GM12874 (cell line): ENCODE results near the gene OR8B8.

Experiments
- TF ChIP-seq, protein P1 (sequence below): IDR thresholded peaks from 2 replicates; pipeline ENCODE4 v1.5.1; 2011; ENCODE audit warnings: low read depth, mild to moderate bottlenecking, control low read depth, low read length, moderate library complexity; ENCODE audit not compliant: insufficient read depth

OR8B8 gene

DNA sequence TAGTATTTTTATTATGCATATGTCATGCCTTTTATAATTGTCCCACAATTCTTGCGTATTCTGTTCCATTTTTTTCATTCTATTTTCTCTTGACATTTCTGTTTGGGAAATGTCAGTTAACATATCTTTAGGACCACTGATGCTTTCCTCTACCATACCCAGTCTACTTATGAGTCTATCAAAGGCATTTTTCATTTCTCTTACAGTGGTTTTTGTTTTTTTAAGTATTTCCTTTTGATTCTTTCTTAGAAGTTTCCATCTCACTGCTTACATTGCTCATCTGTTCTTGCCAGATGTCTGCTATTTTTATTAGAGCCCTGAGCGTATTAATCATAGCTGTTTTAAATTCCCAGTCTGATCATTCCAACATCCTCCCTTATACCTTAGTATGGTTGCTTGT is 29.3 kb upstream of the OR8B8 start:
- TF ChIP-seq, protein P1, sequence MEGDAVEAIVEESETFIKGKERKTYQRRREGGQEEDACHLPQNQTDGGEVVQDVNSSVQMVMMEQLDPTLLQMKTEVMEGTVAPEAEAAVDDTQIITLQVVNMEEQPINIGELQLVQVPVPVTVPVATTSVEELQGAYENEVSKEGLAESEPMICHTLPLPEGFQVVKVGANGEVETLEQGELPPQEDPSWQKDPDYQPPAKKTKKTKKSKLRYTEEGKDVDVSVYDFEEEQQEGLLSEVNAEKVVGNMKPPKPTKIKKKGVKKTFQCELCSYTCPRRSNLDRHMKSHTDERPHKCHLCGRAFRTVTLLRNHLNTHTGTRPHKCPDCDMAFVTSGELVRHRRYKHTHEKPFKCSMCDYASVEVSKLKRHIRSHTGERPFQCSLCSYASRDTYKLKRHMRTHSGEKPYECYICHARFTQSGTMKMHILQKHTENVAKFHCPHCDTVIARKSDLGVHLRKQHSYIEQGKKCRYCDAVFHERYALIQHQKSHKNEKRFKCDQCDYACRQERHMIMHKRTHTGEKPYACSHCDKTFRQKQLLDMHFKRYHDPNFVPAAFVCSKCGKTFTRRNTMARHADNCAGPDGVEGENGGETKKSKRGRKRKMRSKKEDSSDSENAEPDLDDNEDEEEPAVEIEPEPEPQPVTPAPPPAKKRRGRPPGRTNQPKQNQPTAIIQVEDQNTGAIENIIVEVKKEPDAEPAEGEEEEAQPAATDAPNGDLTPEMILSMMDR: no peak

DNA sequence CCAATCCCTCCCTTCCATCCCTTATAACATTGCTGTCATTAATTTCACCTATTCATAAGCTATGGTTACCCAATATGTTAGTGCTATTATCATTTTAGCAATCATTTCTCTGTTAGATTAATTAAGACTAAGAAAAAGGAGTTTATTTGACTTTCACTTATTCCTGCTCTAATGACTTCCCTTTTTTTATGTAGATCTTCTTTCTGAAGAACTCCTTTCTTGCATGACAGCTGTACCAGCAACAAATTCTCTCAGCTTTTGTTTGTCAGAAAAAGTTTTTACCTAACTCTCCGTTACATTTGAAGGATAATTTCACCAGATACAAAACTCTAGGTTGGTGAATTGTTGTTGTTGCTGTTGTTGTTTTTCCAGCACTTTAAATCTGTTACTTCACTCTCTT is 28.6 kb upstream of the OR8B8 start:
- TF ChIP-seq, protein P1: no peak

DNA sequence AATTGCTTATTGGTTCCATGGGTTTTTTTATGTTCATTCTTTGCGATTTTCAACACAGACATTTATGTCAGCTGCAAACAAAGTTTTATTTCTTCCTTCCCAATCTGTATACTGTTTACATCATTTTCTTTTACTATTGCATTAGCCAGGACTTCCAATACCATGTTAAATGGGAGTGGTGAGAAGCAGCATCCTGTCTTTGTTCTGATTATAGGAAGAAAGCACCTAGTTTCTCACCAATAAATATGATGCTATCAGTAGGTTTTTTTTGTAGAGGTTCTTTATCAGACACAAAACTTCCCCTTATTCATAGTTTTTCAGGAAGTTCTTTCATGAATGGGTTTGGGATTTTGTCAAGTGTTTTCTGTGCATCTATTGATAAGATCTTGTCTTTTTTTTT is 28.0 kb upstream of the OR8B8 start:
- TF ChIP-seq, protein P1: no peak

DNA sequence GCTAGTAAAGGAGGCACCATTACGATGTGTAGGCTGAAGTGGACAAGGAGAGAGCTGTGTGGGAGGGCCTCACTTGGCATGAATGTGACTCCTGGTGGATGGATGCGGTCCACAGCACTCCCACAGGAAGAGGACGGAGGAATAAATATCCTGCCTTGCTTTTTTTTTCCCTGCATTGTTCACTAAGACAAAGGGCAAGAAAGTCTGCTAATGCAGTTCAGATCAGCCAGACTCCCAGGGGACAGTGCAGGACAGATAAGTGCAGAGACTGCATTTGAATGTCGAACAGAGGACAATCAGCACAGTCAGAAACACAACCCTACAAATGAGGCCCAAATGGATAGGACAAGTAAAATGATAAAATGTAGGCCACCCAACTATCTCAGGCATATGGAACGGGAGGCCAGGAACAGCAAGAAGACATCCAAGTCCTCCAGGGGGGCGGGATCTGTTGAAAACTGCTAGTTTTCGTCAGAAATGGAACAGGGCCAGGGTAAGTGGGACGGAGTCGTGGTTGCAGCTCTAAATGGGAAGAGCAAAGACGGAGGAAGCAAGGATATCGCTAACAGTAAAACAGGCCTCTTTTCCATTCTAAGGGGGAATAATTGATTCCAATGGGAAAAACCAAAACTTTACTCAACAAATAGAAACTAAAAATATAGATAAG is 25.2 kb upstream of the OR8B8 start:
- TF ChIP-seq, protein P1: no peak

DNA sequence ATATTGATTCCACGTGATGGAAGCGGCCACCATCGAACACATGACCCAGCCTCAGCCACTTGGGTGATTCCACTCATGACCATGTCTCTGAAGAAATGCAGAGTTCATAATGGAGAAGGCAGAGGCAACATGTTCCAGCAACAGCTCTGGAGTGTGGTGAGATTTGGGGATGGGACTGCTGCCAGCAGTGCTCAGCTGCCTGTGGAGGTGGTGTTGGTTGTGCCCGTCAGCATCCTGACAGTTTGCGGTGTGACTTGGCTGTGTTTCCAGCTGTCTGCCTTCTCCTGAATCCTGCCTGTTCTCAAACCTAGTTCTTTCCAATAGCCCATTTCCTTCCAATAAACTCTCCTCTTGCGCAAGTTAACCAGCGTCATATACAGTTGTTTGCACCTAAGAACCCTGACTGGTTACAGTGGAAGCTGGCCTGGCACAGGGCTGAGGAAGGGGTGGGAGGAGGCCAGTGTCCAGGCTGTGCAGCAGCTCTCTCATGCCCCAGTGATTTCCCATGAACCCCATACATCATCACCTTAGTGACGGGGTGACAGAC is 22.0 kb upstream of the OR8B8 start:
- TF ChIP-seq, protein P1: no peak

DNA sequence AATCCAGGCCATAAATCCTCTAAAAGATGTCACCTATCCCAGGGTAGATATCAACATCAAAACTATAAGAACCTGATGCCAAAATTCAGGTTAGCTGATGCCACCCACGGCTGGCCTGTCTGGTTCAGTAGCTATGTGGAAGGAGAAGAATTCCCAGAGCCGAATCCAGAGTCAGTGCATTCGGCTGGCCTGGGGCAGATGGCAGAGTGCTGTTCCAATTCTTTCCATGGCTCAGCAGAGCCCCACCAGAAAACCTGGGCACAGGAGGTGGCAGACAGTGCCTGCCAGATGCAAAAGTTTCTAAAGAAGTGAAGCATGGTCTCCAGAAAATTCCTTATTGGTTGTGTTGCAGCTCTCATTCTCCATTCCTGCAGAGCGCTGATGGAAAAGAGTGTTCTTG is 19.9 kb upstream of the OR8B8 start:
- TF ChIP-seq, protein P1: no peak

DNA sequence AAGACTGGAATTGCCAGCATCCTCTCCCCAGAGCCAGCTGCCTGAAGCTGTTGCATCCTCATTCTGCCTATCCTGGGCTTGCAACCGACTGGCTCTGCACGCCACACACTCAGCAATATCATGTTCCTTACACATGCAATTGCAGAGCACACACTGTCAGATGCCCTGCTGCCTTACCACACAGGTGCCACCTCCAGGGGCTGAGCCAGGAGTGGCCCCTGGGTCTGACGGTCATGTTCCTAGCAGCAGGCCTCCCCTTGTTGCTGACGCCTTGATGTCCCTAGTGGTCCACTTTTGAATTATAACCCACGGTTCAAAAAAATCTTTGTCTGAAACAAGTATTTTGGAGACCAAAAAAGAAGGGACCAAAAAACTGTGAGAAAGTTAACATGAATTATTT is 18.5 kb upstream of the OR8B8 start:
- TF ChIP-seq, protein P1: no peak

DNA sequence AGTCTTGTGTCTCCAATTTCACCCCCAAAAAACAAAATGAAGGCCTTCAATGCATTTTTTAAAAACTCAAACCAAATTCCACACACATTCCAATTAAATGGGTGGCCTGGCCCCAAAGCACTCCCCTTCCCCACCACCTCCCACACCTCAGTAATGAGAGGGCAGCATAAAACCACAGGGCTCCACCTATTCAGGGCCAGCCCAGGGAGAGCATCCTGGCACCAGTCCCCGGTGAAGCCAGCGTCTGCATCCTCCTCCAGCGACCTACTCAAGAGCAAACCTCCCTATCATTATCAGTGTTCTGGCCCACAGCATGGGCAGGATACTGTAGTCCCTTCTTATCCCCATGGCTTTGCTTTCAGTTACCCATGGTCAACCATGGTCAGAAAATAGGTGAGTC is 17.8 kb upstream of the OR8B8 start:
- TF ChIP-seq, protein P1: no peak
